HG02973 (cell line): Measurements from ENCODE around the gene MPPED2.

ENCODE experiments used
- ATAC-seq: cut with Tn5 transposase; IDR thresholded peaks from one replicate; pipeline ENCODE4 v1.9.1; 2021; ENCODE audit warnings: moderate library complexity; ENCODE audit not compliant: unreplicated experiment

The MPPED2 gene

GRCh38 chr11:30535818-30536217 lies 50.3 kb downstream of the MPPED2 start:
- no peak for ATAC-seq

- no peak for ATAC-seq
Measured at GRCh38 chr11:30533445-30533947, 52.7 kb downstream of the MPPED2 start.

- ATAC-seq, result no peak
Measured at GRCh38 chr11:30527566-30527965, 58.6 kb downstream of the MPPED2 start.

- ATAC-seq, result no peak
Measured at GRCh38 chr11:30526558-30526957, 59.6 kb downstream of the MPPED2 start.

- ATAC-seq, result no peak
Measured at GRCh38 chr11:30522536-30523243, 63.5 kb downstream of the MPPED2 start.

GRCh38 chr11:30521297-30522071 lies 64.7 kb downstream of the MPPED2 start:
- no peak for ATAC-seq

- no peak for ATAC-seq
Measured at GRCh38 chr11:30513087-30513486, 73.1 kb downstream of the MPPED2 start.

GRCh38 chr11:30511408-30511807 lies 74.7 kb downstream of the MPPED2 start:
- ATAC-seq, result no peak

GRCh38 chr11:30510750-30511149 lies 75.4 kb downstream of the MPPED2 start:
- ATAC-seq, result no peak

- no peak for ATAC-seq
Measured at GRCh38 chr11:30509364-30509763, 76.8 kb downstream of the MPPED2 start.

GRCh38 chr11:30508594-30508993 lies 77.6 kb downstream of the MPPED2 start:
- no peak for ATAC-seq

- ATAC-seq, result no peak
Measured at GRCh38 chr11:30505603-30506002, 80.5 kb downstream of the MPPED2 start.

GRCh38 chr11:30504468-30504867 lies 81.7 kb downstream of the MPPED2 start:
- ATAC-seq, result no peak

GRCh38 chr11:30503156-30503555 lies 83.0 kb downstream of the MPPED2 start:
- no peak for ATAC-seq

GRCh38 chr11:30502305-30502704 lies 83.8 kb downstream of the MPPED2 start:
- ATAC-seq, result no peak

- no peak for ATAC-seq
Measured at GRCh38 chr11:30501744-30502143, 84.4 kb downstream of the MPPED2 start.

- no peak for ATAC-seq
Measured at GRCh38 chr11:30499940-30500339, 86.2 kb downstream of the MPPED2 start.

GRCh38 chr11:30497600-30497999 lies 88.6 kb downstream of the MPPED2 start:
- ATAC-seq, result no peak

GRCh38 chr11:30496935-30497334 lies 89.2 kb downstream of the MPPED2 start:
- no peak for ATAC-seq

GRCh38 chr11:30495437-30495836 lies 90.7 kb downstream of the MPPED2 start:
- ATAC-seq, result no peak

GRCh38 chr11:30489511-30489910 lies 96.6 kb downstream of the MPPED2 start:
- ATAC-seq, result no peak

- ATAC-seq, result no peak
Measured at GRCh38 chr11:30489076-30489475, 97.1 kb downstream of the MPPED2 start.
